Spleen (tissue), 11 donors: ENCODE measurements around the gene NTN4. TPM values are rescaled to one million over a fixed set of nuclear protein-coding genes. Genes with fewer than 3 reads are reported as not detected.

Experiments
- DNase-seq: peaks from one replicate; pipeline ENCODE4 v3.0.0-alpha.2; 2020
- H3K27ac ChIP-seq, 8 donors: fragments of 200-600 bp; sonication (generic) in 7 of 8; 1 replicate in 4 of 8; 2 replicates in 4 of 8; pipeline versions ENCODE4 v1.5.0 to v1.8.0; 2016 to 2021; ENCODE audit warnings: inconsistent platforms in 4 of 8, mild to moderate bottlenecking in 4 of 8, moderate library complexity in 1 of 8
- H3K27me3 ChIP-seq, 7 donors: fragments of 200-600 bp; sonication (generic) in 6 of 7; replicated peaks in 1 of 7; 1 replicate in 4 of 7; 2 replicates in 3 of 7; pipeline versions ENCODE4 v1.5.0 to v1.8.0; 2016 to 2021; ENCODE audit warnings: inconsistent platforms in 3 of 7, mild to moderate bottlenecking in 1 of 7
- H3K36me3 ChIP-seq, 6 donors: fragments of 200-600 bp; sonication (generic) in 5 of 6; 1 replicate in 4 of 6; 2 replicates in 2 of 6; pipeline versions ENCODE4 v1.5.0 to v1.8.0; 2016 to 2021; ENCODE audit warnings: inconsistent platforms in 2 of 6
- H3K4me1 ChIP-seq, 6 donors: fragments of 200-600 bp; sonication (generic) in 5 of 6; 1 replicate in 3 of 6; 2 replicates in 3 of 6; pipeline versions ENCODE4 v1.5.0 to v1.8.0; 2016 to 2021; ENCODE audit warnings: inconsistent platforms in 3 of 6
- H3K4me3 ChIP-seq, 8 donors: fragments of 200-600 bp; sonication (generic) in 7 of 8; 1 replicate in 4 of 8; 2 replicates in 4 of 8; pipeline versions ENCODE4 v1.5.0 to v1.8.0; 2016 to 2021; ENCODE audit warnings: inconsistent platforms in 4 of 8, mild to moderate bottlenecking in 4 of 8, moderate library complexity in 2 of 8
- H3K9me3 ChIP-seq, 8 donors: fragments of 200-600 bp; sonication (generic) in 7 of 8; 1 replicate in 4 of 8; 2 replicates in 4 of 8; pipeline versions ENCODE4 v1.5.0 to v1.8.0; 2016 to 2021; ENCODE audit warnings: inconsistent platforms in 4 of 8
- POLR2A ChIP-seq, 3 donors: fragments of 450-650 bp; IDR thresholded peaks; one replicate each; pipeline ENCODE4 v1.5.1; 2017; ENCODE audit warnings: antibody characterized with exemption in 3 of 3, mild to moderate bottlenecking in 1 of 3
- POLR2AphosphoS5 ChIP-seq, 3 donors: sonication (generic); formaldehyde crosslinking; IDR thresholded peaks; one replicate each; pipeline ENCODE4 v1.5.1; 2017; ENCODE audit warnings: antibody characterized with exemption in 3 of 3
- WGBS, 5 donors: extraction: QIAGEN DNeasy Blood & Tissue Kit in 3 of 5; methylation state at CpG; one replicate each; pipeline versions ENCODE4 v1.1.5 to v1.1.7; 2013 to 2018; 5-methylcytosine and 5-hydroxymethylcytosine counted together
- intact Hi-C: fragments of 100-400 bp; cut with DNase I; formaldehyde crosslinking; loops from one replicate; pipeline ENCODE4 v1.15.0; 2023; ENCODE audit warnings: low total_unique reads
- polyA plus RNA-seq, 3 donors: library from polyadenylated mRNA; stranded (reverse); fragments of 200-250 nt; gene quantifications; one replicate each; pipeline ENCODE4 v1.2.1, GENCODE V29; 2013
- total RNA-seq, 7 donors: library from RNA; depleted of rRNA in 3 of 7; stranded (reverse); fragments of >200 nt in 3 of 7; fragmentation: NEBNext Ultra II Directional in 4 of 7; extraction: Animal tissue kit (Norgen Biotek cat#: 25700) in 4 of 7; gene quantifications; one replicate each; pipeline versions ENCODE4 v1.1.0 to v1.2.1, GENCODE V29; 2016 to 2021
- TF ChIP-seq, protein P1 (sequence below), 11 experiments: fragments of 200-600 bp in 7 of 11; fragments of 450-650 bp in 4 of 11; sonication (generic) in 4 of 11; IDR thresholded peaks in 8 of 11; conservative IDR thresholded peaks in 3 of 11; 1 replicate in 7 of 11; 2 replicates in 4 of 11; pipeline versions ENCODE4 v1.4.0 to v1.8.0; 2016 to 2021; ENCODE audit warnings: antibody characterized with exemption in 11 of 11, inconsistent platforms in 4 of 11, mild to moderate bottlenecking in 1 of 11
- donor health status: healthy with polysubstance abuse.
- donor health status: DM: no; HTN: no; CAD: no; lungs with moderate emphysema.
- donor health status: DM: no; HTN: no; CAD: no.
- donor health status: Bipolar disorder and iron deficiency.
- donor health status: healthy.
- donor health status: DM: no; HTN: no; CAD: no.
- donor health status: DM: yes; HTN: yes; CAD: no.

The NTN4 gene
- total and polyA plus RNA-seq, 10 donors = 17.6 to 482 (median 292) TPM

DNA sequence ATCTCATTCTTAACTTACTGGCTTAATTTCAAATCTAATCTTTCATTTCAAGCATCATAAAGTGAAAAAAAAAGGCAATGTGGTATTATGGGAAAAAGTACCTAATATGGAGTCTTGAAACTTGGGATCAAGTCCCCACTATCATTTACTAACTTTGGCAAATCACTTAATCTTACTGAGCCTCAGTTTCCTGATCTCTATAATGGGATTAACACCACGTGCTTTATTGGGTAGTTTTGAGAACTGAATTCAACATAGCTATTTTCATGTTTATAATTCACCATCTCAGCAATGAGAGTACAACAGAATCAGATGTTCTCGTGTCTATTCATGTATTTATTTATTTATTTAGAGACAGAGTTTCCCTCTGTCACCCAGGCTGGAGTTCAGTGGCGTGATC is 78.3 kb downstream of the NTN4 start:
- H3K4me3 ChIP-seq = no peak overlapping the region
- intact Hi-C loops = no loop called here
- H3K36me3 ChIP-seq = peaks cover 0 to 19% (median 0%) of the 10 kb centered on the region in 6 donors
- peaks cover 5 to 47% (median 18%) of the 10 kb centered on the region in 6 donors for H3K4me1 ChIP-seq
- 89 to 93% (median 90%) methylated on average over 3 of the region's 3 CpGs for WGBS, 5 donors
- H3K27me3 ChIP-seq = no peaks in the 10 kb centered on the region
- DNase-seq = no peak
- no peak for TF ChIP-seq POLR2AphosphoS5 (IDR thresholded peaks at IDR 0.05)
- TF ChIP-seq, protein P1, sequence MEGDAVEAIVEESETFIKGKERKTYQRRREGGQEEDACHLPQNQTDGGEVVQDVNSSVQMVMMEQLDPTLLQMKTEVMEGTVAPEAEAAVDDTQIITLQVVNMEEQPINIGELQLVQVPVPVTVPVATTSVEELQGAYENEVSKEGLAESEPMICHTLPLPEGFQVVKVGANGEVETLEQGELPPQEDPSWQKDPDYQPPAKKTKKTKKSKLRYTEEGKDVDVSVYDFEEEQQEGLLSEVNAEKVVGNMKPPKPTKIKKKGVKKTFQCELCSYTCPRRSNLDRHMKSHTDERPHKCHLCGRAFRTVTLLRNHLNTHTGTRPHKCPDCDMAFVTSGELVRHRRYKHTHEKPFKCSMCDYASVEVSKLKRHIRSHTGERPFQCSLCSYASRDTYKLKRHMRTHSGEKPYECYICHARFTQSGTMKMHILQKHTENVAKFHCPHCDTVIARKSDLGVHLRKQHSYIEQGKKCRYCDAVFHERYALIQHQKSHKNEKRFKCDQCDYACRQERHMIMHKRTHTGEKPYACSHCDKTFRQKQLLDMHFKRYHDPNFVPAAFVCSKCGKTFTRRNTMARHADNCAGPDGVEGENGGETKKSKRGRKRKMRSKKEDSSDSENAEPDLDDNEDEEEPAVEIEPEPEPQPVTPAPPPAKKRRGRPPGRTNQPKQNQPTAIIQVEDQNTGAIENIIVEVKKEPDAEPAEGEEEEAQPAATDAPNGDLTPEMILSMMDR (IDR thresholded peaks at IDR 0.05 in 8 of 11, conservative IDR thresholded peaks at IDR 0.05 in 3 of 11) = no peak
- TF ChIP-seq POLR2A (IDR thresholded peaks at IDR 0.05) = no peak
- H3K27ac ChIP-seq = peak overlapping the region in 7 of 8 donors; percentile 56 to 83 (median 78)
- no peaks in the 10 kb centered on the region for H3K9me3 ChIP-seq

DNA sequence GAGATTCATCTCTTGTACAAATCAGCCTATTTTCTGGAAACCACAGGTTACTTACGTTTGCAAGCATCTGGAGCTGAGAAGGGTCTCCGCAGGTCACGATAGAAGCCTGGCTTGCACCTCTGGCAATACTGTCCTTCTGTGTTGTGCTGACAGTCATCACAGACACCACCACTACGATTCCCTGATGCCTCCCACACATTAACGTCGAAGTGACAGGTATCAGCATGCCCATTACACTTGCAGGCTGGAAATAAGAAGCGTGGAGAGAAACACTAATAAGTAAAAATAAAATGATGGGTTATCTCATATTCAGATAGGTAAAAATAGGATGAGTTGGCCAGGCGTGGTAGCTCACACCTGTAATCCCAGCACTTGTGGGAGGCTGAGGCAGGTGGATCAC is 80.2 kb downstream of the NTN4 start:
- WGBS, 5 donors = 84 to 94% (median 93%) methylated on average over 8 of the region's 8 CpGs
- TF ChIP-seq POLR2AphosphoS5 (IDR thresholded peaks at IDR 0.05) (no peak), POLR2A (IDR thresholded peaks at IDR 0.05) (no peak)
- TF ChIP-seq, protein P1 (IDR thresholded peaks at IDR 0.05 in 8 of 11, conservative IDR thresholded peaks at IDR 0.05 in 3 of 11) = no peak
- Histone ChIP-seq H3K4me3 (no peak overlapping the region), H3K36me3 (peaks cover 0 to 19% (median 0%) of the 10 kb centered on the region in 6 donors), H3K27ac (peak overlapping the region; percentile 16 to 83 (median 78)), H3K9me3 (no peaks in the 10 kb centered on the region), H3K27me3 (no peaks in the 10 kb centered on the region), H3K4me1 (peaks cover 5 to 43% (median 17%) of the 10 kb centered on the region in 6 donors)
- no peak for DNase-seq
- intact Hi-C loops = no loop called here

DNA sequence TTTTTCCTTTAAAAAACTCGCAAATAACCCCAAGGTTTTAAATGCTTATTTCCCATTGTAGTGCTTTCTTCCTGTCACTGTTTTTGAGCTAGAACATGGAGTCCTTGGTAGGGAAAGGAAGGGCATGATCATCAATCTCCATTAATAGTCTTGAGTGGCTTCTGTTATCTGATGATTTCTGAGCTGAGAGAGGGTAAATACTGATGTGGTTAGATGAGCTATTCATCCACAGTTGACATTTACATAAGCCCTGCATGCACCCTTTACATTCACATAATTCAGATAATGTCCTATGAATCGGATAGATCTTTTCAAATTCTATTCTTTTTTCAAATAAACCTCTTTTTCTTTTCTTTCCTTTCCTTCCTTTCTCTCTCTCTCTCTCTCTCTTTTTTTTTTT is 81.4 kb downstream of the NTN4 start:
- peak in 1 of 3 donors; percentile 24 for TF ChIP-seq POLR2AphosphoS5 (IDR thresholded peaks at IDR 0.05)
- TF ChIP-seq, protein P1 (IDR thresholded peaks at IDR 0.05 in 8 of 11, conservative IDR thresholded peaks at IDR 0.05 in 3 of 11) = no peak
- intact Hi-C loops = no loop called here

DNA sequence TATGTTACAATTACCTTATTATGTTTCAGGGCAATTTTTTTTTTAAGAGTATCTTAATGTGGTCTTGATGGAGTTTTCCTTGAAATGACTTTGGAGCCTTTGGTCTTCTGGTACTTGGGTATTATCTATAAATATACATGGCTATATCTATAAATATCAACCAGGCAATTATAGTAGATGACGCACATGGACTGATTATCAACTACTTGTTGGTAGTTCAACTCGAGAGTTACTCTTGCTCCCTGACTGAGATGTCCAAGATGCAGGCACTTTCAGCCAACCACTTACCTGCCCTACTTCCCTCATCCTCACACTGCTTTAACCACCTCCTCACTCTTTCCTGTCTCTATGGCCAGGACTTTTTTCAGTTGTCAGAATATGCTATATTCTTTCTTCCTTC is 85.4 kb downstream of the NTN4 start:
- no peak for DNase-seq
- intact Hi-C loops = no loop called here
- H3K4me1 ChIP-seq = peaks cover 0 to 39% (median 16%) of the 10 kb centered on the region in 6 donors
- H3K27ac ChIP-seq = peak overlapping the region in 5 of 8 donors; percentile 14 to 83 (median 81)
- H3K27me3 ChIP-seq = no peaks in the 10 kb centered on the region
- peaks cover 0 to 11% (median 0%) of the 10 kb centered on the region in 6 donors for H3K36me3 ChIP-seq
- H3K9me3 ChIP-seq = no peaks in the 10 kb centered on the region
- 80 to 95% (median 87%) methylated on average over 2 of the region's 2 CpGs for WGBS, 5 donors
- H3K4me3 ChIP-seq = no peak overlapping the region
- TF ChIP-seq POLR2AphosphoS5 (IDR thresholded peaks at IDR 0.05) = no peak
- TF ChIP-seq, protein P1 (IDR thresholded peaks at IDR 0.05 in 8 of 11, conservative IDR thresholded peaks at IDR 0.05 in 3 of 11) = no peak
- TF ChIP-seq POLR2A (IDR thresholded peaks at IDR 0.05) = no peak

More for the DNA sequence above, 81.4 kb downstream of the NTN4 start:
- peaks cover 0 to 24% (median 0%) of the 10 kb centered on the region in 6 donors for H3K36me3 ChIP-seq
- no peaks in the 10 kb centered on the region for H3K27me3 ChIP-seq
- H3K9me3 ChIP-seq = no peaks in the 10 kb centered on the region
- WGBS, 5 donors = 21 to 50% (median 42%) methylated on average over 2 of the region's 2 CpGs
- no peak for DNase-seq
- peak overlapping the region; percentile 46 to 83 (median 78) for H3K27ac ChIP-seq
- H3K4me1 ChIP-seq = peaks cover 5 to 43% (median 17%) of the 10 kb centered on the region in 6 donors
- H3K4me3 ChIP-seq = no peak overlapping the region
